Gastrocnemius medialis (tissue), 4 donors: ENCODE measurements around the gene SPINT1. TPM values are rescaled to one million over a fixed set of nuclear protein-coding genes. Genes with fewer than 3 reads are reported as not detected.

Source experiments
- ATAC-seq, 2 donors: fragments of 150-250 bp; one replicate each; pipeline ENCODE4 v1.9.1; 2016
- DNase-seq, 2 donors: peaks; one replicate each; pipeline ENCODE4 v3.0.0-alpha.2; 2019
- H3K27ac ChIP-seq, 4 donors: fragments of 200-600 bp; sonication (generic); 1 replicate in 1 of 4; 2 replicates in 3 of 4; pipeline ENCODE4 v1.5.1; 2016 to 2018; ENCODE audit warnings: mild to moderate bottlenecking in 2 of 4, moderate library complexity in 1 of 4
- H3K27me3 ChIP-seq, 3 donors: fragments of 200-600 bp; sonication (generic) in 2 of 3; 1 replicate in 1 of 3; 2 replicates in 2 of 3; pipeline versions ENCODE4 v1.5.1 to v1.6.0; 2016 to 2019; ENCODE audit warnings: mild to moderate bottlenecking in 1 of 3, moderate library complexity in 1 of 3
- H3K36me3 ChIP-seq, 2 donors: fragments of 200-600 bp; sonication (generic) in 1 of 2; one replicate each; pipeline ENCODE4 v1.5.1; 2017 to 2018
- H3K4me1 ChIP-seq, 2 donors: fragments of 200-600 bp; sonication (generic) in 1 of 2; one replicate each; pipeline ENCODE4 v1.5.1; 2016 to 2017; ENCODE audit warnings: mild to moderate bottlenecking in 2 of 2
- H3K4me3 ChIP-seq, 4 donors: fragments of 200-600 bp; sonication (generic) in 3 of 4; 1 replicate in 1 of 4; 2 replicates in 3 of 4; pipeline ENCODE4 v1.5.1; 2016 to 2019; ENCODE audit warnings: mild to moderate bottlenecking in 2 of 4
- H3K9me3 ChIP-seq, 3 donors: fragments of 200-600 bp; sonication (generic) in 2 of 3; 1 replicate in 1 of 3; 2 replicates in 2 of 3; pipeline ENCODE4 v1.5.1; 2016 to 2019
- POLR2A ChIP-seq, 2 donors: fragments of 450-650 bp; IDR thresholded peaks; one replicate each; pipeline ENCODE4 v1.6.1; 2017; ENCODE audit warnings: antibody characterized with exemption in 2 of 2, mild to moderate bottlenecking in 2 of 2, moderate library complexity in 2 of 2
- in situ Hi-C, 4 donors: fragments of 200-750 bp; cut with MboI; loops; one replicate each; pipeline versions ENCODE4 v1.15.0 to v1.8.0; 2017; ENCODE audit warnings: low sequenced_read_pairs in 4 of 4
- intact Hi-C: fragments of 100-400 bp; cut with DNase I; formaldehyde crosslinking; loops from one replicate; pipeline ENCODE4 v1.15.1; 2023; ENCODE audit warnings: low total_unique reads
- total RNA-seq, 4 donors: library from RNA; depleted of rRNA; stranded (reverse); fragments of >200 nt; gene quantifications; one replicate each; pipeline versions ENCODE4 v1.1.0 to v1.2.3, GENCODE V29; 2016
- TF ChIP-seq, protein P1 (sequence below), 5 experiments: fragments of 450-650 bp in 3 of 5; fragments of 200-600 bp in 2 of 5; sonication (generic) in 2 of 5; IDR thresholded peaks in 4 of 5; conservative IDR thresholded peaks in 1 of 5; 1 replicate in 4 of 5; 2 replicates in 1 of 5; pipeline ENCODE4 v1.5.1; 2016 to 2019; ENCODE audit warnings: antibody characterized with exemption in 5 of 5, mild to moderate bottlenecking in 3 of 5, moderate library complexity in 3 of 5

SPINT1 gene
- total RNA-seq, 4 donors from 2014 or later: 0.42 to 5.0 (median 1.0) TPM; not detected in 1

DNA sequence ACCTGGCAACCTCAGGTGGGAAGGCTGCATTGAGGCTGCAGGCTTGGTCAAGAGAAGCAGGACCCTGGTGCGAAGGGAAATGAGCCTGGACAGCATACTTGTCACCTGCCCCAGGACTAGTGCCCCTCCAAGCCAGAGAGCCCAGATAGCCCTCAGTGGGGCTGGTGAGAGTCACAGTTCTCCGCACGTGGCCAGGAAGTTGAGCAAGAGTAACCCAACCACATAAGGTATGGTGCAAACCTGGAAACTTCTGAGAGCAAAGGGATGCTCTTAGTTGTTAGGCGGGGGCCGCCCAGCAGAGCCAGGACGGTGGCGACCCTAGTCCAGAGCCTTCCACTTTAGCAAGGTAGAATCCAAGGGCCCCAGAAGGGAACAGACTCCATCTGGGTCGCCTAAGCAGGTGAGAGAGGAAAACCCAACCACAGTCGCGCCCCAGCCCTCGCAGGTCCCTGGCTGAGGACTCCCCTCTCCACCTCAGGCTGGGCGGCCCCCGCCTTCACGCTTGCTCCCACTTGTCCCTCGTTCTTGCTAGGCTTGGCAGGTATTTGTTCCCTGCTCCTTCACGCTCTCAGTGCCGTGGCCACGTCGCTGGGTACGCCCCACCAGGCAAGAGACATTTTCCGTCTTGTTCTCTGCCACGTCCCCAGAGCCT, 49.3 kb downstream of the SPINT1 start:
- peak overlapping the region in 3 of 4 donors; percentile 91 to 94 (median 93) for H3K4me3 ChIP-seq
- intact Hi-C loops: loop anchor here (5.0 to 10.0 kb wide), 4 partner anchors 88 to 371 kb away; partner anchors contain the start of genes DNAJC17, KNL1 and ZFYVE19
- H3K27me3 ChIP-seq: no peaks in the 10 kb centered on the region
- H3K4me1 ChIP-seq: peaks cover 13 to 17% of the 10 kb centered on the region in 2 donors
- no peak for ATAC-seq
- in situ Hi-C loops: loop anchor here in 2 of 4 donors (5.0 to 25.0 kb wide), 5 partner anchors 36 to 381 kb away; partner anchors contain the start of genes KNL1 (in 2 of the 2) and RAD51 (in 1 of the 2)
- no peak for DNase-seq
- H3K9me3 ChIP-seq: no peaks in the 10 kb centered on the region
- peaks cover 0 to 12% of the 10 kb centered on the region in 2 donors for H3K36me3 ChIP-seq
- TF ChIP-seq, protein P1, sequence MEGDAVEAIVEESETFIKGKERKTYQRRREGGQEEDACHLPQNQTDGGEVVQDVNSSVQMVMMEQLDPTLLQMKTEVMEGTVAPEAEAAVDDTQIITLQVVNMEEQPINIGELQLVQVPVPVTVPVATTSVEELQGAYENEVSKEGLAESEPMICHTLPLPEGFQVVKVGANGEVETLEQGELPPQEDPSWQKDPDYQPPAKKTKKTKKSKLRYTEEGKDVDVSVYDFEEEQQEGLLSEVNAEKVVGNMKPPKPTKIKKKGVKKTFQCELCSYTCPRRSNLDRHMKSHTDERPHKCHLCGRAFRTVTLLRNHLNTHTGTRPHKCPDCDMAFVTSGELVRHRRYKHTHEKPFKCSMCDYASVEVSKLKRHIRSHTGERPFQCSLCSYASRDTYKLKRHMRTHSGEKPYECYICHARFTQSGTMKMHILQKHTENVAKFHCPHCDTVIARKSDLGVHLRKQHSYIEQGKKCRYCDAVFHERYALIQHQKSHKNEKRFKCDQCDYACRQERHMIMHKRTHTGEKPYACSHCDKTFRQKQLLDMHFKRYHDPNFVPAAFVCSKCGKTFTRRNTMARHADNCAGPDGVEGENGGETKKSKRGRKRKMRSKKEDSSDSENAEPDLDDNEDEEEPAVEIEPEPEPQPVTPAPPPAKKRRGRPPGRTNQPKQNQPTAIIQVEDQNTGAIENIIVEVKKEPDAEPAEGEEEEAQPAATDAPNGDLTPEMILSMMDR (IDR thresholded peaks at IDR 0.05 in 4 of 5, conservative IDR thresholded peaks at IDR 0.05 in 1 of 5): no peak
- TF ChIP-seq POLR2A (IDR thresholded peaks at IDR 0.05): no peak
- H3K27ac ChIP-seq: peak overlapping the region; percentile 89 to 98 (median 98)

DNA sequence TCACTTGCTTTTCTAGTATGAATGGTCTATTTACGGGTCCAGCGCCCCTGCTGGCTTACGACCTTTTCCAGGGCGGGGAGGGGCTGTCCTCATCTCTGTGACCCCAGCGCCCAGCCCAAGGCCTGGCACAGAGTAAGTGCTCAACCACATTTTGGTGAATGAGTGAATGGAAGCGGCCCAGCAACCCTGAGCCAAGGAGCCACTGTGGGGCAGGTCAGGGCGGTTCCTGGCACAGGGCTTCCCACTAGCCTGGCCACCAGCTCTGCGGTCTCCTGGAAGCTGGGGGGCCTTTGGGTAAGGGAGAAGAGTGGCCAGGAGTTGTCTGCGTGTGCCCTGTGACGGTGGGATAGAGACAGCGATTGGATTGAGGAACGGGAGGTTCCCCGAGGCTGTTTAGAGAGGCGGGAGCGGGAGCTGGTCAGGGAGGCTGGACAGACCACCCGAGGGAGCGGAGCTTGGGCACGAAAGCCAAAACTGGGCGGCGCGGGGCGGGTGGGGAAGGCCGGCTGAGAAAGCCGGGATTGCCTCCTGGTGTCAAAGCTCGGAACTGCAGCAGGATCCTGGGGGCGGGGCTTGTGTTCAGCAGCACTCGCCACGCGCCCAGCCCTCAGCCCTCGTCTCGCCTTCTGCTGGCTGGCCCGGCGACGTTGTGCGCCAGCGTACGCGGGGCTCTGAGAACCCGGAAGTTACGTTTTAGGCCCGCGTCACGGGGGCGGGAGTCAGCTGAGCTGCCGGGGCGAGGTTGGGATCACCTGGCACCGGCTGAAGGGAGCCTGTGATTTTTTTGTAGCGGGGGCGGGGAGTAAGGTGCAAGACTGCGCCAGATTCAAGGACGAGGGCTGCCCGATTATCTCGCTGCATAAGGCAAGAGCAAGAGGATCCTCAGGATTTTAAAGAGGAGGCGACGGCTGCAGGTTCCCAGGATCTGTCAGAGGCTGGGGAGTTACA, 50.2 kb downstream of the SPINT1 start, which contains the start of gene VPS18:
TSS of gene VPS18 (plus strand) at position 718 of the 948 bp plus-strand sequence. CDS start 319 bp downstream, outside the sequence.
- Histone ChIP-seq H3K4me1 (peaks cover 13 to 17% of the 10 kb centered on the region in 2 donors), H3K27ac (peak within 1 kb of the TSS; percentile 91 to 98 (median 98)), H3K36me3 (peaks cover 0 to 19% of the 10 kb centered on the region in 2 donors), H3K27me3 (no peaks in the 10 kb centered on the region), H3K9me3 (no peaks in the 10 kb centered on the region), H3K4me3 (peak within 1 kb of the TSS; percentile 85 to 94 (median 92))
- intact Hi-C loops (loop anchor here (1.0 to 10.0 kb wide), 8 partner anchors 37 to 372 kb away; partner anchors contain the start of genes DNAJC17, INO80, KNL1 and RMDN3), in situ Hi-C loops (loop anchor here in 2 of 4 donors (5.0 to 25.0 kb wide), 5 partner anchors 37 to 382 kb away; partner anchors contain the start of genes KNL1 (in 2 of the 2) and RAD51 (in 1 of the 2))
- DNase-seq (peak; percentile 97 to 98), ATAC-seq (peak; percentile 88 to 95)
- peak; percentile 90 to 92 for TF ChIP-seq POLR2A (IDR thresholded peaks at IDR 0.05)
- TF ChIP-seq, protein P1 (IDR thresholded peaks at IDR 0.05 in 4 of 5, conservative IDR thresholded peaks at IDR 0.05 in 1 of 5): peak; percentile 97 to 99 (median 99)

DNA sequence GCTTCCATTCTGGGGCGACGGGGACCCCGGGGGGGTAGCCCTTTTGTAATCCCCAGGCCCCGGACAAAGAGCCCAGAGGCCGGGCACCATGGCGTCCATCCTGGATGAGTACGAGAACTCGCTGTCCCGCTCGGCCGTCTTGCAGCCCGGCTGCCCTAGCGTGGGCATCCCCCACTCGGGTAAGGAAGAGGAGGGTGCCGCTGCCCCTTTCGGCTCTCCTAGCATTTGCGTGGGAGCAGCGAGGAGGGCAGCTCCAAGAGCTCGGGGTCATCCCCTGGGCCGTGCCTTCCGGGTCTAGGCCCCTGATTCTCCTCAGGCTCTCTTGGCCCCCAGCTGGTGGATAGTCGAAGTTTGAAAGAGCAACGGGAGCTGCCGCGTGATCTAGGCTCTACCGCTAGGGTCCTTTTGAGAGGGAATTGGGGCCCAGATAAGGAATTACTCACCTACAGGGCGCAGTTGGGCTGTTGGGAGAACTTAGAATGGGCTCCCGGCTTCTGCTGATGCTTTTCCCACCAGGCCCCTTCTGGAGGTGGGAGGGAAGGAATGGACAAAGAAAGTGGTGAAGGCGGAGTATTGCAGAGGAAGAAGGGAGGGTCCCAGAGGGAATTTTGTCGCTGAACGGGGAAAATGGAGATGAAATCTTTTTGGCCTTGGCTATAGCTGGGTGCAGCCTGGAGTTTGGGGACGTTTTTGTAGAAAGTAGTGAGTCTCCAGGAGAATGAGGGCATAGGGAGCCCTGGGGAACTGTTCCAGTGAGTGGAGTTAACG, 51.0 kb downstream of the SPINT1 start:
- Histone ChIP-seq H3K27ac (peak overlapping the region; percentile 91 to 98 (median 98)), H3K36me3 (peaks cover 0 to 27% of the 10 kb centered on the region in 2 donors), H3K4me1 (peaks cover 13 to 17% of the 10 kb centered on the region in 2 donors), H3K4me3 (peak overlapping the region; percentile 85 to 94 (median 92)), H3K9me3 (no peaks in the 10 kb centered on the region), H3K27me3 (no peaks in the 10 kb centered on the region)
- intact Hi-C loops (loop anchor here (1.0 to 10.0 kb wide), 8 partner anchors 38 to 373 kb away; partner anchors contain the start of genes DNAJC17, INO80, KNL1 and RMDN3), in situ Hi-C loops (loop anchor here in 2 of 4 donors (5.0 to 25.0 kb wide), 5 partner anchors 38 to 383 kb away; partner anchors contain the start of genes KNL1 (in 2 of the 2) and RAD51 (in 1 of the 2))
- DNase-seq (peak in 1 of 2 donors; percentile 54), ATAC-seq (peak; percentile 38 to 48)
- TF ChIP-seq, protein P1 (IDR thresholded peaks at IDR 0.05 in 4 of 5, conservative IDR thresholded peaks at IDR 0.05 in 1 of 5): peak; percentile 44 to 63 (median 55)
- peak in 1 of 2 donors; percentile 16 for TF ChIP-seq POLR2A (IDR thresholded peaks at IDR 0.05)
